T-helper 17 cell (primary cell): ENCODE results near the gene LGI2. TPM values are rescaled to one million over a fixed set of nuclear protein-coding genes. Genes with fewer than 3 reads are reported as not detected.

ENCODE experiments used
- ATAC-seq: fragments of 150-1000 bp; cut with Tn5 transposase; 2 replicates; pipeline ENCODE4 v1.10.0; 2021; ENCODE audit warnings: mild to moderate bottlenecking, moderate library complexity
- DNase-seq, 3 donors: peaks; one replicate each; pipeline versions ENCODE4 v3.0.0 to v3.0.0-alpha.2; 2020 to 2021
- H3K9me3 ChIP-seq: one replicate; pipeline ENCODE4 v1.7.0; 2013; ENCODE audit warnings: low read length, mild to moderate bottlenecking; ENCODE audit not compliant: control insufficient read depth, poor library complexity, severe bottlenecking
- H3K27ac Mint-ChIP-seq: one replicate; pipeline ENCODE4 v1.8.0; 2022; ENCODE audit warnings: mild to moderate bottlenecking, moderate library complexity, mixed read lengths
- H3K27me3 Mint-ChIP-seq: one replicate; pipeline ENCODE4 v1.8.0; 2022; ENCODE audit warnings: mixed read lengths
- H3K36me3 Mint-ChIP-seq: one replicate; pipeline ENCODE4 v1.8.0; 2022; ENCODE audit warnings: low read depth, mixed read lengths
- H3K4me1 Mint-ChIP-seq: one replicate; pipeline ENCODE4 v1.8.0; 2022; ENCODE audit warnings: mild to moderate bottlenecking, mixed read lengths
- H3K4me3 Mint-ChIP-seq: one replicate; pipeline ENCODE4 v1.8.0; 2022; ENCODE audit warnings: mild to moderate bottlenecking, moderate library complexity, mixed read lengths
- total RNA-seq, 4 donors: library from RNA in 2 of 4; stranded (reverse) in 2 of 4; gene quantifications; one replicate each; pipeline ENCODE4 v1.2.3 and lab custom pipeline; 2022 to 2026

LGI2 gene
- total RNA-seq, 2 donors from 2014 or later, result not detected

GRCh38 chr4:24963277-24963676 is 67.5 kb downstream of the LGI2 start:
- DNase-seq (no peak), ATAC-seq (no peak)
- no peaks in the 10 kb centered on the region for H3K9me3 ChIP-seq
- Mint-ChIP-seq H3K4me1 (no peaks in the 10 kb centered on the region), H3K27ac (no peak overlapping the region), H3K36me3 (no peaks in the 10 kb centered on the region), H3K4me3 (no peak overlapping the region), H3K27me3 (no peaks in the 10 kb centered on the region)

- Mint-ChIP-seq H3K4me1 (no peaks in the 10 kb centered on the region), H3K4me3 (no peak overlapping the region), H3K27ac (no peak overlapping the region), H3K36me3 (no peaks in the 10 kb centered on the region), H3K27me3 (no peaks in the 10 kb centered on the region)
- H3K9me3 ChIP-seq, result no peaks in the 10 kb centered on the region
- no peak for DNase-seq
- ATAC-seq, result no peak
Observed at GRCh38 chr4:24957886-24958285, 72.9 kb downstream of the LGI2 start.

GRCh38 chr4:24956763-24957162 is 74.0 kb downstream of the LGI2 start:
- H3K9me3 ChIP-seq, result no peaks in the 10 kb centered on the region
- H3K4me3 Mint-ChIP-seq, result no peak overlapping the region
- no peaks in the 10 kb centered on the region for H3K4me1 Mint-ChIP-seq
- no peak overlapping the region for H3K27ac Mint-ChIP-seq
- H3K27me3 Mint-ChIP-seq, result no peaks in the 10 kb centered on the region
- ATAC-seq (no peak), DNase-seq (no peak)
- peaks cover 2% of the 10 kb centered on the region for H3K36me3 Mint-ChIP-seq

- Mint-ChIP-seq H3K4me3 (no peak overlapping the region), H3K27ac (no peak overlapping the region), H3K36me3 (peaks cover 2% of the 10 kb centered on the region), H3K4me1 (no peaks in the 10 kb centered on the region), H3K27me3 (no peaks in the 10 kb centered on the region)
- DNase-seq (no peak), ATAC-seq (no peak)
- no peaks in the 10 kb centered on the region for H3K9me3 ChIP-seq
Observed at GRCh38 chr4:24956091-24956490, 74.7 kb downstream of the LGI2 start.

GRCh38 chr4:24952667-24953066 is 78.1 kb downstream of the LGI2 start:
- Mint-ChIP-seq H3K4me1 (no peaks in the 10 kb centered on the region), H3K27me3 (no peaks in the 10 kb centered on the region), H3K27ac (no peak overlapping the region), H3K4me3 (no peak overlapping the region), H3K36me3 (peaks cover 2% of the 10 kb centered on the region)
- ATAC-seq, result no peak
- H3K9me3 ChIP-seq, result no peaks in the 10 kb centered on the region
- DNase-seq, result no peak

GRCh38 chr4:24949970-24950369 is 80.8 kb downstream of the LGI2 start:
- ATAC-seq (no peak), DNase-seq (no peak)
- Mint-ChIP-seq H3K27me3 (no peaks in the 10 kb centered on the region), H3K36me3 (peaks cover 2% of the 10 kb centered on the region), H3K27ac (no peak overlapping the region), H3K4me3 (no peak overlapping the region), H3K4me1 (no peaks in the 10 kb centered on the region)
- H3K9me3 ChIP-seq, result no peaks in the 10 kb centered on the region

Other genes starting within 250 kb of the LGI2 start
- gene SOD3, start 235.4 kb downstream of the LGI2 start, total RNA-seq, result not detected
- gene CCDC149, start 117.9 kb downstream of the LGI2 start, total RNA-seq, result under 1 TPM; 0.16 to 0.75 TPM
- 10 to 100 TPM; 15.9 to 21.2 TPM for gene SEPSECS, start 129.5 kb upstream of the LGI2 start, total RNA-seq
- 10 to 100 TPM; 12.6 to 12.8 TPM for gene PI4K2B, start 203.1 kb upstream of the LGI2 start, total RNA-seq